H9 (cell line): ENCODE measurements around the gene BAIAP2. TPM values are rescaled to one million over a fixed set of nuclear protein-coding genes. Genes with fewer than 3 reads are reported as not detected.
A peak's percentile ranks its signal among the peaks of the same experiment; 100 is the strongest.

Experiments used
- DNase-seq: peaks from one replicate; pipeline ENCODE4 v3.0.0-alpha.2; 2017
- H2AFZ ChIP-seq: one replicate; pipeline ENCODE4 v1.6.1; 2013; ENCODE audit warnings: mild to moderate bottlenecking, low read length, control low read depth, moderate library complexity
- H2AK5ac ChIP-seq: 2 replicates; pipeline ENCODE4 v1.6.1; 2013; ENCODE audit warnings: low read length, control low read depth, mixed read lengths; ENCODE audit not compliant: insufficient read length
- H2BK120ac ChIP-seq: one replicate; pipeline ENCODE4 v1.6.1; 2013; ENCODE audit warnings: low read depth, mild to moderate bottlenecking, low read length, control low read depth, inconsistent platforms; ENCODE audit not compliant: poor library complexity, severe bottlenecking
- H2BK12ac ChIP-seq: 2 replicates; pipeline ENCODE4 v1.6.1; 2013; ENCODE audit warnings: low read length, control low read depth, mixed read lengths, low read depth; ENCODE audit not compliant: insufficient read length
- H2BK15ac ChIP-seq: 2 replicates; pipeline ENCODE4 v1.6.1; 2013; ENCODE audit warnings: low read depth, low read length, control low read depth
- H2BK20ac ChIP-seq: one replicate; pipeline ENCODE4 v1.6.1; 2013; ENCODE audit warnings: low read depth, mild to moderate bottlenecking, low read length, control low read depth, inconsistent platforms; ENCODE audit not compliant: poor library complexity, severe bottlenecking
- H2BK5ac ChIP-seq: 2 replicates; pipeline ENCODE4 v1.6.1; 2013; ENCODE audit warnings: low read length, control low read depth, mixed read lengths; ENCODE audit not compliant: insufficient read length
- H3K14ac ChIP-seq: 2 replicates; pipeline ENCODE4 v1.6.1; 2013; ENCODE audit warnings: low read length, control low read depth; ENCODE audit not compliant: insufficient read depth
- H3K18ac ChIP-seq: 2 replicates; pipeline ENCODE4 v1.6.1; 2013; ENCODE audit warnings: low read depth, mild to moderate bottlenecking, mixed read lengths, low read length, control low read depth; ENCODE audit not compliant: insufficient read length
- H3K23ac ChIP-seq: 2 replicates; pipeline ENCODE4 v1.6.1; 2013; ENCODE audit warnings: low read length, control low read depth, mixed read lengths, low read depth; ENCODE audit not compliant: insufficient read length
- H3K23me2 ChIP-seq: 2 replicates; pipeline ENCODE4 v1.6.1; 2013; ENCODE audit warnings: low read depth, mild to moderate bottlenecking, mixed read lengths, low read length, control low read depth; ENCODE audit not compliant: insufficient read length, poor library complexity, severe bottlenecking
- H3K27ac ChIP-seq: 2 replicates; pipeline ENCODE4 v1.5.1; 2013; ENCODE audit warnings: low read length, control low read depth, mixed read lengths, low read depth; ENCODE audit not compliant: insufficient read length
- H3K27me3 ChIP-seq: 2 replicates; pipeline ENCODE4 v1.6.1; 2013; ENCODE audit warnings: low read length, control low read depth, inconsistent platforms; ENCODE audit not compliant: insufficient read depth
- H3K4ac ChIP-seq: 2 replicates; pipeline ENCODE4 v1.6.1; 2013; ENCODE audit warnings: low read depth, mild to moderate bottlenecking, control low read depth, inconsistent platforms, low read length, moderate library complexity
- H3K4me1 ChIP-seq: 2 replicates; pipeline ENCODE4 v1.6.1; 2013; ENCODE audit warnings: low read length, control low read depth, inconsistent platforms; ENCODE audit not compliant: insufficient read depth
- H3K4me2 ChIP-seq: 2 replicates; pipeline ENCODE4 v1.6.1; 2013; ENCODE audit warnings: low read length, control low read depth, mixed read lengths; ENCODE audit not compliant: insufficient read length, insufficient read depth
- H3K56ac ChIP-seq: 2 replicates; pipeline ENCODE4 v1.6.1; 2013; ENCODE audit warnings: low read depth, mild to moderate bottlenecking, mixed read lengths, low read length, control low read depth; ENCODE audit not compliant: insufficient read length
- H3K79me1 ChIP-seq: 2 replicates; pipeline ENCODE4 v1.6.1; 2013; ENCODE audit warnings: low read depth, mild to moderate bottlenecking, moderate library complexity, low read length, control low read depth, inconsistent platforms; ENCODE audit not compliant: insufficient read depth, poor library complexity, severe bottlenecking
- H3K79me2 ChIP-seq: 2 replicates; pipeline ENCODE4 v1.6.1; 2013; ENCODE audit warnings: low read length, control low read depth, inconsistent platforms; ENCODE audit not compliant: insufficient read depth
- H3K9ac ChIP-seq: 2 replicates; pipeline ENCODE4 v1.6.1; 2013; ENCODE audit warnings: low read length, control low read depth, mixed read lengths; ENCODE audit not compliant: insufficient read length; ENCODE audit errors: extremely low read depth
- H3K9me3 ChIP-seq: one replicate; pipeline ENCODE4 v1.6.1; 2013; ENCODE audit warnings: low read depth, low read length, inconsistent platforms; ENCODE audit not compliant: control insufficient read depth
- H3T11ph ChIP-seq: one replicate; pipeline ENCODE4 v1.6.1; 2013; ENCODE audit warnings: mild to moderate bottlenecking, low read length, control low read depth, inconsistent platforms
- H4K20me1 ChIP-seq: one replicate; pipeline ENCODE4 v1.6.1; 2013; ENCODE audit not compliant: control insufficient read depth, insufficient read length, insufficient read depth
- H4K5ac ChIP-seq: 2 replicates; pipeline ENCODE4 v1.6.1; 2013; ENCODE audit warnings: low read depth, mild to moderate bottlenecking, mixed read lengths, low read length, control low read depth; ENCODE audit not compliant: insufficient read length
- H4K8ac ChIP-seq: replicated peaks from 2 replicates; pipeline ENCODE4 v1.6.1; 2013; ENCODE audit warnings: low read length, control low read depth, mixed read lengths, low read depth; ENCODE audit not compliant: insufficient read length
- H4K91ac ChIP-seq: 2 replicates; pipeline ENCODE4 v1.6.1; 2013; ENCODE audit warnings: low read depth, mild to moderate bottlenecking, moderate library complexity, mixed read lengths, low read length, control low read depth; ENCODE audit not compliant: insufficient read length
- H3K27ac Mint-ChIP-seq, 3 experiments: 2 replicates in 2 of 3; 3 replicates in 1 of 3; pipeline ENCODE4 v1.8.0; 2020 to 2021; ENCODE audit warnings: mixed read lengths in 3 of 3, mild to moderate bottlenecking in 1 of 3, moderate library complexity in 1 of 3
- H3K27me3 Mint-ChIP-seq: 2 replicates; pipeline ENCODE4 v1.8.0; 2021; ENCODE audit warnings: low read depth, mild to moderate bottlenecking, moderate library complexity, mixed read lengths
- H3K36me3 Mint-ChIP-seq, 3 experiments: 2 replicates in 2 of 3; 3 replicates in 1 of 3; pipeline ENCODE4 v1.8.0; 2020 to 2021; ENCODE audit warnings: low read depth in 3 of 3, mixed read lengths in 3 of 3; ENCODE audit not compliant: insufficient read depth in 1 of 3
- H3K4me1 Mint-ChIP-seq, 2 experiments: 2 replicates each; pipeline ENCODE4 v1.8.0; 2020; ENCODE audit warnings: mixed read lengths in 2 of 2
- H3K4me3 Mint-ChIP-seq, 2 experiments: 2 replicates in 1 of 2; 3 replicates in 1 of 2; pipeline ENCODE4 v1.8.0; 2020 to 2021; ENCODE audit warnings: mild to moderate bottlenecking in 2 of 2, mixed read lengths in 2 of 2, moderate library complexity in 1 of 2
- H3K9me3 Mint-ChIP-seq, 2 experiments: 2 replicates in 1 of 2; 3 replicates in 1 of 2; pipeline ENCODE4 v1.8.0; 2020; ENCODE audit warnings: mild to moderate bottlenecking in 2 of 2, mixed read lengths in 2 of 2, moderate library complexity in 1 of 2
- CTCF ChIP-seq: fragments of 200-600 bp; sonication (generic); conservative IDR thresholded peaks from 3 replicates; pipeline ENCODE4 v1.8.0; 2021; ENCODE audit warnings: antibody characterized with exemption, mild to moderate bottlenecking
- WGBS: extraction: QIAGEN DNeasy Blood & Tissue Kit; methylation state at CpG from one replicate; pipeline ENCODE4 v1.1.7; 2013; ENCODE audit warnings: missing lambda C conversion rate, low lambda C conversion rate, mixed read lengths; ENCODE audit not compliant: insufficient read length; ENCODE audit errors: extremely low coverage; 5-methylcytosine and 5-hydroxymethylcytosine counted together
- total RNA-seq: library from RNA; stranded (reverse); gene quantifications from 2 replicates; pipeline ENCODE4 v1.2.1, GENCODE V29; 2021

The BAIAP2 gene
- total RNA-seq, 1 experiment from 2014 or later, result 27.8 TPM

DNA sequence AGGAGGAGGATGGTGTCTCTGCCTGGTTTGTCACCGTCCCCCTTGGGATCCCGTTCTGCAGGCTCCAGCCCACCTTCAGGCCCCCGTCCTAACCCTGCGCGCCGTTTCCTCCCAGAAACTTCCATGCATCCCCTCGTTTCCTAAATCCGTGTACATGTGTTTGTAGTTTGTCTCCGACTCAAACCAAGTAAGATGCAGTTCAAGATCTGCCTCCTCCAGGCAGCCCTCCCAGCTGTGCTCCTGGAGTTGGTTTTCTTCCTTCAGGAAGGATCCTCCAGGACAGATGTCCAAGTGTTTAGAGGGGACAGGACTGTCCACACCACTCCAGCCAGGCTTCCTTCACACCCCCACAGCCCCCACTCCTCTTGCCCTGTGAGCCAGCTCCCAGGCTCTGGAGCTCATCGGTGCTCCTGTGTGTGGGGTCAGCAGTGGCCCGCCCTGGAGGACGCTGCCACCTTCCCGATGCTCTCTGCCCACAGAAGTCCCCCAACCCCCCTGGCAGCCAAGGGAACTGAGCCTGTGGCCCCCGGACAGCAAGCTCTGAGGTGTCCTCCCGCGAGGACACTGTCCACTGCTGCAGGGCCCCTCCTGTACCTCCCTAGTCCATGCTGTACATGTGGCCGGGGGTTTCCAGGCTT, 11.3 kb downstream of the BAIAP2 start:
- H3T11ph ChIP-seq, result no peak overlapping the region
- no peak overlapping the region for H4K5ac ChIP-seq
- no peaks in the 10 kb centered on the region for H3K23me2 ChIP-seq
- WGBS, result no CpG with 5 or more reads among the region's 17 CpGs
- no peak overlapping the region for H3K56ac ChIP-seq
- H2BK20ac ChIP-seq, result no peak overlapping the region
- no peak overlapping the region for H3K9ac ChIP-seq
- DNase-seq, result no peak
- no peak overlapping the region for H4K91ac ChIP-seq
- no peak overlapping the region for H3K4me2 ChIP-seq
- no peak overlapping the region for H4K8ac ChIP-seq
- H3K79me2 ChIP-seq, result peaks cover 2% of the 10 kb centered on the region; the same call in 1 of the 2 replicates
- peaks cover 2% of the 10 kb centered on the region for H4K20me1 ChIP-seq
- no peak for TF ChIP-seq CTCF
- H3K4ac ChIP-seq, result no peak overlapping the region
- Mint-ChIP-seq H3K4me1 (peaks cover 21 to 26% of the 10 kb centered on the region in 2 experiments), H3K27me3 (no peaks in the 10 kb centered on the region), H3K27ac (peak overlapping the region in 2 of 3 experiments; percentile 38 to 62; a peak in 3 of 7 replicates), H3K9me3 (no peaks in the 10 kb centered on the region), H3K36me3 (no peaks in the 10 kb centered on the region; a peak in 1 of 7 replicates), H3K4me3 (no peak overlapping the region)
- no peak overlapping the region for H3K23ac ChIP-seq
- H3K79me1 ChIP-seq, result no peaks in the 10 kb centered on the region
- H2BK12ac ChIP-seq, result no peak overlapping the region
- H2AFZ ChIP-seq, result no peak overlapping the region
- no peak overlapping the region for H3K18ac ChIP-seq
- H3K9me3 ChIP-seq, result no peaks in the 10 kb centered on the region
- no peaks in the 10 kb centered on the region for H3K27me3 ChIP-seq
- no peak overlapping the region for H2AK5ac ChIP-seq
- H3K4me1 ChIP-seq, result no peaks in the 10 kb centered on the region
- H2BK15ac ChIP-seq, result no peak overlapping the region
- no peak overlapping the region for H3K27ac ChIP-seq
- H2BK5ac ChIP-seq, result no peak overlapping the region
- no peak overlapping the region for H2BK120ac ChIP-seq
- no peak overlapping the region for H3K14ac ChIP-seq
